Activated CD8-positive, alpha-beta memory T cell treated with anti-CD3 and anti-CD28 coated beads, Interleukin-2, amount 50 U/mL, for 48 hours (primary cell): ENCODE data around the gene COL4A6.
"Not testable (repeated sequence)": the region's sequence is repeated elsewhere in the genome, so short reads cannot be mapped to it uniquely, and the experiment has no call there.

ENCODE experiments used
- DNase-seq: peaks from one replicate; pipeline ENCODE4 v3.0.0-alpha.2; 2020

The COL4A6 gene

DNA sequence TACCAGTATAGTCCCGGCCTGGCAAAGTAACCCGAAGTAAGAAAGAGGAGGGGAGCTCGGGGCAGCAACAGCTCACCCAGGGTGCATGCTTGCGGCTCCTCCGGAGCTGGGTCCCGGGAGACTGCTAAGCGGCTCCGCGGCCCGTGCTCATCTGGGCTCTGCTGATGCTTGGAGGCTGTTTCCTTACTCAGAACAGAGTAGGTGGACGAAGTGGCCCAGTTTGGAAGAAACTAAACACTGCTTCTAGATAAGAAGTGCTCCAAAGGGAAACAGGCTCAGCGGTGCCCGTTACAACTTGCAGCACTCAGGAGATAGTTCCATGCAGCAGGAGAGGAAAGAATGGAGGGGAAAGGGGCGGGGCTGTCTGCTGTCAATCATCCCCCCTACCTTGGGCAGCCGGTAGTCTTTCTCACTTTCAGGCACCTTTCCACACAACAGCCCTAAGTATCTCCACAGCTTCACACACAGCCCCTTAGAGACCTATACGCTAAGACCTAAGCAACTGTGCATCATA is at the start of gene COL4A6:
TSS of gene COL4A6 (minus strand) at position 313 of the 514 bp plus-strand sequence. CDS start at position 87, 226 bp downstream.
- DNase-seq: no peak

DNA sequence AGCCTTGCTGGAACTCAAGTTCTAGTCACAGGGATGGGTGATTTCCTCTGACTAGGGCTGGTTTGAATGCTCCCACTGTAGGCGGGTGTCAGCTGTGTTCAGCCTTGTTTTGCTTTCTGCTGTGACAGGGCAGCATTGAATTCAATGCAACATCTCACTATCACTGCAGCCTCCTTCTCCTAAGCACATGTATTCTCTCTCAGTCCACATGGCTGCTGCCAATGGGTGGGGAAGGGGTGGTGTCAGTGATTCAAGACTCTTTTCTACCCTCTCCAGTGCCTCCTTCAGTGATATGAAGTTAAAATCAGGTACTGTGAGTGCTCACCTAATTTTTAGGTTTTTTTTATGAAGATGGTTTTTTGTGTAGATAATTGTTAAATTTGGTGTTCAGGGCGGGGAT is 47.7 kb upstream of the COL4A6 start:
- DNase-seq: no peak

DNA sequence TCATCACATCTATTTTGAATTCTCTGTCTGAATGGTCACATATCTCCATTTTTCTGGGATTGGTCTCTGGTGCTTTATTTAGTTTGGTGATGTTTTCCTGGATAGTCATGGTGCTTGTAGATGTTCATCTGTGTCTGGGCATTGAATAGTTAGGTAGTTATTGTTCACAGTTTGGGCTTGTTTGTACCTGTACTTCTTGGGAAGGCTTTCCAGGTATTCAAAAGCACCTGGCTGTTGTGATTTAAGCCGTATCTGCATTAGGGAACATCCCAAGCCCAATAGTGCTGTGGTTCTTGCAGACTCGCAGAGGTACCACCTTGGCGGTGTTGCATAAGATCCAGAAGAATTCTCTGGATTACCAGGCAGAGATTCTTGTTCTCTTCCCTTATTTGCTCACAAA is 46.0 kb upstream of the COL4A6 start:
- DNase-seq: no peak

DNA sequence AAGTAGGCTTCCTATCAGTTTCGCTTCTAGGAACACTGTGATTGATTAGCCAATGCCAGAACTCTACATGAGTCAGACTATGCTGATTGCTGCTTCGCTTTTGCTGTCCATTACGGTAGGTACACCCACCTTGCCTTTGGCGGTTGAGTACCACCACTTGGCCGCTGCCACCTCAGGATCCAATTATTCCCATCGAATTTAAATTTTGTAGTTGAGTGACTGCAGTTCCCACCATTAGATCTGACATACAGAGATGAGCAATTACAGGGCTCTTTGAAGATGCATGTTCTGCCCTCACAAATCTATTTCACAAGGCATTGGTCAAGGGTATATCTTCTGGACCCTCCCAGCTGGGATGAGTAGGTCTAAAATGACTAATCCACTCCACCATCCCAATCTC is 43.3 kb upstream of the COL4A6 start:
- not testable (repeated sequence) for DNase-seq

DNA sequence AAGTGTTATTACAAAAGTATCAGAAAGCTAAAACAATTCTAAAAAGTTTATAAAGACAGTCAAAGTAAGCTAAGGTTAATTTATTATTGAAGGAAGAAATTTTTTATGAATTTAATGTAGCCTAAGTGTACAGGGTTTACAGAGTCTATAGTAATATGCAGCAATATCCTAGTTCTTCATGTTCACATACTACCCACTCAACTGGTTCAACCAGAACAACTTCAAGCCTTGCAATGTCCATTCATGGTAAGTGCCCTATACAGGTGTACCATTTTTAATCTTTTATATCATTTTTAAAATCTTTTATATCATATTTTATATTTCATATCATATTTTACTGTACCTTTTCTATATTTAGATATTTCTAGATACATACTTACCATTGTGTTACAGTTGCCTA is 35.8 kb upstream of the COL4A6 start:
- no peak for DNase-seq

DNA sequence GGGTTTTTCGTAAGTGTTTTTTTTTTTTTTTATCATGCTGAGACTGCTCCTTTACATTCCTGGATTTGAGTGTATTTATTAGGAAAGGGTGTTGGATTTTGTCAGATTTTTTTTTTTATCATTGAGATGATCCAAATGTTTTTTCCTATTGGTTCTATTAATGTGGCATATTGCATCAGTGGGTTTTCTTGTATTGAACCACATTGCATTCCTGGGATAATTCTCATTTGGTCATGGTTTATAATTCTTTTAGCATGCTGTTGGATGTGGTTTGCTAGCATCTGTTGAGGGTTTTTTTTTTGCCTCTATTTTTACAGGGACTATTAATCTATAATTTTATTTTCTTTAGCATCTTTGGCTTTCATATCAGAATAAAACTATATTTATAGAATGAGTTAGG is 30.3 kb upstream of the COL4A6 start:
- DNase-seq: no peak

DNA sequence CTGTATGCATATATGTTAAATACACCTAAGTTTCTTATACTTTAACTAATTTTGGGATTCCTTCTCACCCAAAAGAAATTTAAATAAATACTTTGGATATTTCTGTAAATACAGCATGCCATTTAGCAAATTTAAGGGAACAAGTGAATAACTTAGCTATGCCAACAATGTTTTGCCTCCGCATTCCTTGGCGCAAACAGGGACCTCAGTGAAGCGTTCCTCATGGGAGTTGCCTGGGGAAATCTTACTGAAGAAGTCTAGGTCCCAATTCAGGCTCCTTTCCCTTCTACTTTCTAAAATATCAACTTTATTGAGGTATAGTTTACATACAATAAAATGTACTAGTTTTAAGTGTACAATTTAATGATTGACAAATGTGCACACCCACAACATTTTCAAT is 26.4 kb upstream of the COL4A6 start:
- no peak for DNase-seq

DNA sequence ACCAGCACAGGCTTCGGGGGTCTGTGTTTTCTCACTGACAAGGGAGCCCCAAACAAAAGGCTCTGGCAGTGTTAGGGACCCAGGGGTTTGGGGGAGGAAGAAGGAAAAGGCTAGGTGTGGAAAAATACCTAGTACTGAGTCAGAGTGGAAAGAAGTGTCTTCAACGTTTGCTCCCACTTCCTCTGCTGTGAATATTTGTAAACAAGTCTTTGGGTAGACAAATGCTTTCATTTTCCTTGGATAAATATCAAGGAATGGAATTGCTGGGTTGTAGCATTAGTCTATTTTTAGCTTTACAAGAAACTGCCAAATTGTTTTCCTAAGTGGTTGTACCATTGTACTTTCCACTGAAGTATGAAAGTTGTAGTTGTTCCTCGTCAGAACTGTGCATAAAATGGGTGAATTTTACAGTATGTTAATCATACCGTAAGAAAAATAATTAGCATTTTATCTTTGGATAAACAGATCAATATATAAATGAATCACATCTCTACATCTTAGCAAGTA is 18.8 kb upstream of the COL4A6 start:
- DNase-seq: no peak

DNA sequence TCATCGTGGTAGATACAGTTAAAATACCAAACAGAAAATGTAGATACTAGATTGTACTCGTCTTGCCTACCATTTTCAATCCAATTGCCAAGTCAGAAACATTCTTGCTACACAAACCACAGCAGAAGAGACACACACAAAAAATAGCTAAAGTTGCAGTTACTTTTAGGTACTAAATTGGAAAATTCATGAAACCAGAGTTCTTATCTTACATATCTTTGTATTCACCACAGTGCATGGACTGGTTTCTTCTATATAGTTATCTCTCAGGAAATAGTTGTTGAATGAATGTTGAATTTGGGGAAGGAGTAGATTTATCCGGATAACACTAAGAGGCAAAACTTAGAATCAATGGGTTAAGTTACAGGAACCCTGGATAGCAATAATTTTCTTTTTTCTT is 15.6 kb upstream of the COL4A6 start:
- DNase-seq: no peak

DNA sequence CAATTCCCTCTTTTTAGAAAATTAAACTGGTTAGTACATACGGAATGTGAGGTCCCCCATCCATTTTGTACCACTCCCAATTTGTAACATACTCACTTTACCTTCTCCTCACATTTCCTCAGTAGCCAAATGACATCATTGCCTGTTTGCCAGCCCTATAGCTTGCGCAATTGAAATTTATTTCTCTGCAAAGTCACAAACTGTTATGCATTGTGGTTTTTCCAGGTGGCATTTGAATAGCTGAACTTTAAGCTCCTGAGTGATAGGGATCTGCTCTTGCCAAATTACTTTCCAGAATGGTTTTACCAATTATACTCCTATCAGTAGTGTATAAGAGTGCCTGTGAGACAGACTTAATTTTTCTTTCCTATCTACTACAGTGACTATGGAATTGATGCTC is 9.1 kb upstream of the COL4A6 start:
- DNase-seq: no peak

DNA sequence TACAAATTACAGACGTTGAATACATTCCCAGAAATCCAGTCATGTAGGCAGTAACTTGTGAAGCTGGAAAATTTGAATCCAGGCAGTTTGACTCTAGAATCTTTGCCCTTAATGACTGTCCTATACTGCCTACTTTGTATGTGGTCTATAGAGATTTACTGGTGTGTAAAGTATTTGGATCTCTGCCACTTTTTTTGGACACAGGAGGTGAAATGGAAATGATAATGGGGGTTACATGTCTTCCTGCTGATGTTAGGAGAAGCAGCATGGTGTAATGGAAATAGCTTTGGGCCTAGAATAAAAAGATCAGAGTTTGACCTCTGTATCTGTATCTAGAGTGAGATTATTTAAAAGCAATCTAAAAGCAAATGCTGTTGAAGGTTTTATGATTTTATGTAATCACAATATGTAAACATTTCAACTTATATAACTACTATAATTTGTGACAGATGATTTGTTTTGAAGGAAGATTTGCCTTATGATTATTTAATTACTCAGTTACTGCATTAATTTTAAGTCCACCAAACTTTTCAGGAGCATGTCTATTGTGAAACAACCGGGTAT is 4.8 kb upstream of the COL4A6 start:
- no peak for DNase-seq

DNA sequence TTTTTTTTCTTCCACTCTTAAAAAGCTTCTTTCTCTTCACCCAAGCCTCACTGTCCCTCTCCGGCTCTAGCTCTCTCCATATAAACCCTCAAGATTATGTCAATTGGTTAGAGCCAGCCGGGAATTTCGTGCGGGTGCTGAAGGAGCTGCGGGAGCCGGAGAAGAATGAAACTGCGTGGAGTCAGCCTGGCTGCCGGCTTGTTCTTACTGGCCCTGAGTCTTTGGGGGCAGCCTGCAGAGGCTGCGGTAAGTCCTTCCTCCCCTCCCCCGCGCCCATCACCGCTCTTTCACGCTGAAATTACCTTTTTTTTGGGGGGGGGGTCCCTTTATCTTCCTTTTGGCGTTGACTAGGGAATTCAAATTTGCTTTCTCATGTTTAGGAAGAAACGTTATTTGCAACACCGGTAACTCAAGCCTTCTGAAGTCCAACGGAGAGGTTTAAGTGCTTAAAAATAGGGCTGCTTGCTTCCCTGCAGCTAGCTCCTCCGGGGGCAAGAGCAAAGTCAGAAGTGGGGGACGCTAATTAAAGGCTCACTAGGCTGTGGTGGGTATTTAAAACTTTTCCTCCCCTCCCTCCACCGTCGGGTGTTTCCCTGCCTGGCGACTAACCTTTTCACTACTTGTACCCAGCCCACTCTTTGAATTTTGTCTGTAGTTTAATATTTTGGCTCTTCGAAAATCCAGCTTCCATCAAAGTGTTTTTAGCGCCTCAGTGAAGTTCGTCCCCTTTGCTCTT is 1.9 kb upstream of the COL4A6 start:
- DNase-seq: no peak

DNA sequence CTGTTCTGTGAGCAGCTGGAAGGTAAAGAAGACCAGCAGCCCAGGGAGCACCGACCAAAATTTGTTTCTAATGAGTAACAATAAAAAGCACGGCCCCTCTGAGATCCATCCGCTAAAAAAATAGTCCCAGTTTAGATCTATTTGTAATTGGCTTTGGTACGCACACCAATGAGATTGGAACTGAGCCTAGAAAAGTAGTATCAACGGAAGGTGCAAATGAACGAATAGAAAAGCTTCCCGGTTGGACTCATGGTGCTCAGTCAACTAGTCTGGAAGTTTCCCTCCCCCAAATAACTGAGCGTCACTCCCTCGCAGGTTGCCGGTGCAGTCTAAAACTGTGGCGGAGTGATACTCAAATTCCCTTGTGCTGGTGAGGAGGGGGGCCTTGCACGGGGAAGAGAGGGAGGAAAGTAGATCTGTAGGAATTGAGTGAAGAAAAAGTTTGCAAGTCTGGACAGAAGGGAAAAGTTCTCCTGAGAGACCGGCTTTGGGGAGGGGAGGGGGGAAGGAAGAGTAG is 1.3 kb upstream of the COL4A6 start, which contains the start of gene COL4A5:
TSS of gene COL4A5 (plus strand) at position 413 of the 517 bp plus-strand sequence. CDS start 288 bp downstream, outside the sequence.
- no peak for DNase-seq

DNA sequence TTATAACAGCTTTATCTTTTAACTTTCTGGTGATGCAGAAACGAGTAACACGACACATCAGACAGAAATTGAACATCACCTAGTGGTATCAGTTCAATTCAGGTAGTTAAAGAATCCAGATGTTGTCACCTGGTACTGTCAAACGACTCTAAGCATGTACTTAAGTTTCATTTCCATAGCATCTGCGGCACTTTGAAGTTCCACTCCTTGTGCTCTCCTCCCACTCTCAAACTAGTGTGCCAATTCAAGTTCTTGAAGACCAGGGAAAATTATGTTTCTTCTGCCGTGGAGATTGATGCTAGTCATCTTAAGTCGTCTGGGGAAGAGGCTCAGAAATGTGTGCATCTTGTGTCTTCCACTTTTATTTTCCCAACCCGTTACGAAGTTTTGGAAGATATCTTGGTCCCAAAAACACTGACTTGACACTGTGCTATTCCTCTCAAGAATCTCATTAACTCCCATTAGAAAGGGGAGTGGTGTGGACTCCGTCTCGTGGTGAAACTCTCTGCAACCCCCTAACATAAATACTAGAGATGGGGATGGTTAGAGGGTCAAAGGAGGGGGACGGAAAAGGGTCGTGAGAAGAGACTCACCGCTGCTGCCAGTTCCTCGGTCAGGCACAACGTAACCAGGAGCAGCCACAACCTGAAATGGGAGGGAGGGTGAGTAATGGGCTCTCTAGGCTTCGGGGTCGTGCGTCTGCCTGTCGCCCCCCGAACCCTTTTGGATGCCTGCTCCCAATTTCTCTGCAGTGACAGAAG is 693 bp downstream of the COL4A6 start:
- DNase-seq: no peak

DNA sequence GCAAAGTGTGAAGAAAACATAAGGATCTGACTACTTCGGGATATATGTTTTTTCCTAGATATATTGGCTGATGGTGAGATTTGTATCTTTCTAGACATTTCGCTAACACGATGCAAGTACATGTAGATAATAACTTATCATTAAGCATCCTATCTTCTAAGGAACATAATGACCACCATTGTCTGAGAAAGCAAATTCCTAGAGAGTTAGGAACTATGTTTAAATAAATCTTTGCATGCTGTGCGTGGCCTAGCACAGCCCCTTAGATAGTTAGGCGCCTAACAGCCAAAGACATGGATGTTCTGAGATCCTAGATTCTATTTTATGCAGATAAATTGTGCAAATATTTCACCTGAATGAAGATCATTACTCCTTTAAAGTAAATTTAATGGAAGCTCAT is 3.0 kb downstream of the COL4A6 start:
- no peak for DNase-seq

DNA sequence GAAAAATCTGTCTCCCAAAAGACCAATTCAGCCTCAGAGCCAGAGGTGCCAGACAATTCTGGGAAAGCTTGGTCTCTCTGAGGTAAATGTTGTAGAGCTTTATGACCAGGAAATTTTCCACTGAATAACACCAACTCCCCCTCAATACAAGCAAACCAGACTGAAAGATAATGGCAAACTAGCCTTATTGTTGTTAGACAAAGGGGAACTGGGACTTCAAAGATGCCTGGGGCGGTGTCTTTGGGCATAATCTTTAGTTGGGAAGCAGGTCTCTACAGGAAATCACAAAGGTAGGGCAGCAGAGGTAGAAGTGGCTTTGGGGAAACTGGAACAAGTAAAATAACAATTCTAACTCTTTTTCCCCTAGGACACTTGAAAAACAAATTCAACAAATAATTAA is 12.0 kb downstream of the COL4A6 start:
- no peak for DNase-seq

DNA sequence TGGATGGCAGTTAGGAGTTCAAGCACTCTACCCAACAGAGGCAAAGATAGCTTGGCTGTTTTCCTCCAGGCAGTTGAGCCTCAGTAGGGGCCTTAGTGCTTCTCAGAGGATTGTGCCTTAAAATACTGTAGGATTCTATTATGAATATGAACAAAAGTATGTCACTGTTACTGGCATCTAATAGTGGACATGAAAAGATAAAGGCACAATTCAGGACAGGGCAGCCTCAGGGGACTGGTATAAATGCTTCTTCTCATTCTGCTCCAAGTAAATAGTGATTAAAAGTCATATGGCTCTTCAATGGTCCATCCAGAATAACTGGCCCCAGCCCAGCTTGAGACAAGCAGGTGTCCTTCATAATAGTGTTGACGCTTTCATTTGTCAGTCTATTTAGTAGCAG is 17.7 kb downstream of the COL4A6 start:
- DNase-seq: no peak

DNA sequence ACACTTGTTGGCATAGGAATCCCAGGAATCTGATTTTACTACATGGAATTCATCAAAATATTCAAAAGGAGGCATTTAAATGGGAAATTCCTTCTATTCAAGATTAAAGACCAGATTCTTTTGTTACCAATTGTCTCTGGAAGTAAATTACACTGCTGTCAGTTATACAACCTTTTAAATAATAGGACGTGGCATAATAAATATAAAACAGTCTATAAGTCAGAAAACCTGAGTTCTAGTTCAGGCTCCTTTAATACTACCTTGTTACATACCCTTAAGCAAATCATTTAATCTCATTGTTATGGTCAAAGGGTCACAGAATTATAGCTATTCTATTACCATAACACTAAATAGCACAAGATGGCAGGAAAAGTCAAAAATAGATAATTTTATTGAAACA is 18.8 kb downstream of the COL4A6 start:
- DNase-seq: no peak

DNA sequence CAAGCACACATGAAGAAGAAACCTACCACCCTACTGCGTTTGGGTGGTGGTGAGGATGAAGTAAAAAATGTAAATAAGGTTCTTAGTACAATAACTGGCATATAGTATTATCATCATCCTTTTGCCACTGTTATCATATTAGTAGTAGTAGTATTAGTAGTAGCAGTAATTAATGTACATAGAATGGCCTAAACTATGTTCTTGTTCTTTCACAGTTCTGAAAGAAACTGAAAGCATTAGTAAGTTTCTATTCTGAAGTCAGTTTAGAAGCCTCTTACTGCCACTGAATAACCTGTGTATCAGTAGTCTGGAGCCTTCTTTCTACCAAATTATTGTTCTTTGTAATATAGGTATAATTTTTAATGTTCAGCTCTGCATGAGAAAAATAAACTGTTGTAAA is 21.0 kb downstream of the COL4A6 start:
- no peak for DNase-seq

DNA sequence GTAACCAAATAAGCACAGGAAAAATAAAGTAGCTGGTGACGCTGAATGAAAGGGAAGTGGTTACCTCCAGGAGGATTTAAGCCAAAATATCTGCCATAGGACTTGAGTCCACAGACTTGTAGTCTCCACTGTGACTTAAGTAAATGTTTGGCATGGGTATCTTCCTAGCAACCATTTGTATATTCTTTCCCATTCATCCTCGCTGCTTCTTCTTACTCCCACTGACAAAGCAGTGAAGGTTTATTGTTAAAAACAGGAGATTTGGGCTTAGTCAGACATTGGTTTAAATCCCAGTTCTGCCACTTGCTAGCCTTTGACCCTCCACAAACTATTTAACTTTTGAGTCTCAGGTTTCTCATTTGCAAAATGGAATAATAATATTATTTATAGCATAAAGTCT is 22.3 kb downstream of the COL4A6 start:
- DNase-seq: no peak

DNA sequence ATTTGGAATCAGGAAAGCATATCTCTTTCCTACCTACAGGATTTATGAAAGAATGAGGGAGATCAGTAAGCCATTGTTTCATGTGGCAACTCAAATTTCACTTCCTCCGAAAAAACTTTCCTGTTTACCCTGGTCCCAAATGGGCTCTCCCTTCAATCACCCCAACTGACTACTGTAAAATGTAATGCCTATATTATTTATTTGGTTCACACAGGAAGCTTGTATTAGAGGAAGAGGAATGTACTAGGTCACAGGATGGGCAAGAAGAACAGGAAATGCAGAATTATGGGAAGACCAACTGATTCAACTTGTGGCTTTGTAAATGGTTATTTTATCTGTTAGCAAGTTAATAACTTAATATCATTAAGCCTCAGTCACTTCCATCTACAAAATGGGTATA is 23.1 kb downstream of the COL4A6 start:
- DNase-seq: no peak

DNA sequence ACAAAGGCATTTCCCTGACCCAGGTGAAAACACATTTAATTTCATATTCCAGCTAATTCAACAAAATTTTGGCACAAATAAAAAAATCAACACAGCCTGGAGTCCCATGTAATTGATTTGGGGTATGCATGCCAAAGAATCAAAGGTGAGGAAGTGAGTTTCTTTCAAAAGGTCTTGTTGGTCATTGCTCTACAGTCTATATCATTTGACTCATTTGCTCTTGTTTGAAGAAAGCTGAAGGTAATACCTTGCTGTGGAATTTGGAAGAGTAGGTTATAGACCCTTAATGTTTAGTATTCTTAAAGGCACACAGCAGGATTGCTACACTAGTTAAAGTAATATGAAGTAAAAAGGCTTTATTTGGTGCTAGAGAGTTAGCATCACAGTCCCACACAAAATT is 25.4 kb downstream of the COL4A6 start:
- no peak for DNase-seq

DNA sequence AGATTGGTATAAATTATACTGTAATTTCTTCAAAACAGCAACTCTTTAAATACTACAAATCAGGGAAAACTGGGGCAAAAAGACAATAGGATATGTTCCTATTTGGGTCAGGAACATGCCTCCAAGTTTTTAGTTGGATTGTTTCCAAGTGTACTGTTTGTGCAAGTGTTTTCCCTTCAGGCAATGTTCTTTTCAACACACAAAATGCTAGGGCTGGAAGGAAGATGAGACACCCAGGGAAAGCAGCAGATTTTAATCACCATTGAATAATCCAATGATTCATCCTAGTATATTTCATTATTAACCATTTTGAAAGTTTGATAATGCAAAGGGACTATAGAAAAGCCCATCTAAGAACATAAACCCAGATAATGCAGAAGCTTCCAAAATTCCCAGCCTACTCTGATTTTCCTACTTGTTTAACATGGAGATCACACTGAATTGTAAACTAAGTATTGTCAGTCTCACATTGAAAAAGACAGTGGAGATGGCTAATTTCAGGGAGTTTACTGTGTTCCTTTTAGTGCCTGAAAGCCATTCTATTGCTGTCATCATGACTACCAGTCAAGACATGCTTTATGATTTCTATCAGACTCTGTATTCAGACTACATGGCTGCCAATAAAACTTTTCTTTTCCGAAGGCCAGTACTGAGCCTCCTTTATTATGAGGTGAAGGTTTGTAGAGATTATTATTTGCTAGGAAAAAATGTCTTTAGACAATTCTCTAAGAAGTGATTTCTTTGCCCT is 38.6 kb downstream of the COL4A6 start:
- DNase-seq: no peak
